Measurements from ENCODE around the gene NDUFA12.

Gene NDUFA12

DNA sequence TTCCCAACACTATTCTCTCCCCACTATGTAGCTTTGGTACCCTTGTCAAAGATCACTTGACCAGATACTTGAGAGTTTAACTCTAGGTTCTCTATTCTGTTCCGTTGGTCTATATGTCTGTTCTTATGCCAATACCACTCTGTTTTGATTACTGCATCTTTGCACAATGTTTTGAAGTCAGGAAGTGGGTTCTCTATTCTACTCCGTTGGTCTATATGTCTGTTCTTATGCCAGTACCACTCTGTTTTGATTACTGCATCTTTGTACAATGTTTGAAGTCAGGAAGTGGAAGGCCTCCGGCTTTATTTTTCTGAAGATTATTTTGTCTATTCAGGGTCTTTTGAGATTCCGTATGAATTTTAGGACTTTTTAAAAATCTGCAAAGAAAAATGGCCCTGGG is 2.7 kb upstream of the NDUFA12 start:
- Histone ChIP-seq H3K9me3 (ENCODE audit: control insufficient read depth, insufficient read depth, low read depth, low read length) (no peaks in the 10 kb centered on the region), H3K4me1 (ENCODE audit: control insufficient read depth, insufficient read depth, low read length) (no peaks in the 10 kb centered on the region; the same call in 1 of the 2 replicates), H3K4me3 (ENCODE audit: low read depth, low read length) (no peak overlapping the region), H3K27ac (ENCODE audit: extremely low read depth, low read depth, low read length) (no peak overlapping the region), H3K36me3 (ENCODE audit: control insufficient read depth in 2 of 2, insufficient read depth in 1 of 2, low read length in 2 of 2) (peaks cover 6% of the 10 kb centered on the region in 2 experiments; a peak in 2 of 3 replicates)
- POLR2A ChIA-PET, result no interaction called here
- CTCF ChIA-PET, result no interaction called here
- no peak for TF ChIP-seq ZNF274 (IDR thresholded peaks at IDR 0.05; ENCODE audit: low read length)
- TF ChIP-seq ZNF274 (tag by site-specific recombination; IDR thresholded peaks at IDR 0.05; ENCODE audit: borderline replicate concordance), result no peak
- TF ChIP-seq TRIM28 (IDR thresholded peaks at IDR 0.05; ENCODE audit: borderline replicate concordance, low read length), result no peak
- TF ChIP-seq ZNF2 (tag by site-specific recombination; IDR thresholded peaks at IDR 0.05), result no peak
- no peak for TF ChIP-seq GLI2 (tag by site-specific recombination; IDR thresholded peaks at IDR 0.05; ENCODE audit: borderline replicate concordance, low read depth)
- TF ChIP-seq ZNF549 (tag by site-specific recombination; IDR thresholded peaks at IDR 0.05), result no peak
- no peak for TF ChIP-seq ZNF10 (tag by site-specific recombination; IDR thresholded peaks at IDR 0.05)
- no peak for TF ChIP-seq ZNF701 (tag by site-specific recombination; IDR thresholded peaks at IDR 0.05)
- no peak for TF ChIP-seq ZFP41 (tag by site-specific recombination; IDR thresholded peaks at IDR 0.05; ENCODE audit: borderline replicate concordance)
- no peak for TF ChIP-seq ZNF560 (tag by site-specific recombination; IDR thresholded peaks at IDR 0.05; ENCODE audit: borderline replicate concordance)
- TF ChIP-seq ZNF138 (tag by site-specific recombination; IDR thresholded peaks at IDR 0.05; ENCODE audit: borderline replicate concordance), result no peak
- TF ChIP-seq EGR2 (tag by site-specific recombination; IDR thresholded peaks at IDR 0.05; ENCODE audit: low read depth), result no peak
- TF ChIP-seq ZNF146 (tag by site-specific recombination; IDR thresholded peaks at IDR 0.05), result no peak
- no peak for TF ChIP-seq ZNF830 (tag by site-specific recombination; IDR thresholded peaks at IDR 0.05; ENCODE audit: low read depth)
- no peak for TF ChIP-seq KLF16 (tag by site-specific recombination; IDR thresholded peaks at IDR 0.05)
- TF ChIP-seq, protein P1, sequence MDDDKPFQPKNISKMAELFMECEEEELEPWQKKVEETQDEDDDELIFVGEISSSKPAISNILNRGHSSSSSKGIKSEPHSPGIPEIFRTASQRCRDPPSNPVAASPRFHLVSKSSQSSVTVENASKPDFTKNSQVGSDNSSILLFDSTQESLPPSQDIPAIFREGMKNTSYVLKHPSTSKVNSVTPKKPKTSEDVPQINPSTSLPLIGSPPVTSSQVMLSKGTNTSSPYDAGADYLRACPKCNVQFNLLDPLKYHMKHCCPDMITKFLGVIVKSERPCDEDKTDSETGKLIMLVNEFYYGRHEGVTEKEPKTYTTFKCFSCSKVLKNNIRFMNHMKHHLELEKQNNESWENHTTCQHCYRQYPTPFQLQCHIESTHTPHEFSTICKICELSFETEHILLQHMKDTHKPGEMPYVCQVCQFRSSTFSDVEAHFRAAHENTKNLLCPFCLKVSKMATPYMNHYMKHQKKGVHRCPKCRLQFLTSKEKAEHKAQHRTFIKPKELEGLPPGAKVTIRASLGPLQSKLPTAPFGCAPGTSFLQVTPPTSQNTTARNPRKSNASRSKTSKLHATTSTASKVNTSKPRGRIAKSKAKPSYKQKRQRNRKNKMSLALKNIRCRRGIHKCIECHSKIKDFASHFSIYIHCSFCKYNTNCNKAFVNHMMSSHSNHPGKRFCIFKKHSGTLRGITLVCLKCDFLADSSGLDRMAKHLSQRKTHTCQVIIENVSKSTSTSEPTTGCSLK (tag by site-specific recombination; IDR thresholded peaks at IDR 0.05), result no peak
- no peak for TF ChIP-seq ZNF266 (tag by site-specific recombination; IDR thresholded peaks at IDR 0.05; ENCODE audit: low read depth)
- TF ChIP-seq, protein P2, sequence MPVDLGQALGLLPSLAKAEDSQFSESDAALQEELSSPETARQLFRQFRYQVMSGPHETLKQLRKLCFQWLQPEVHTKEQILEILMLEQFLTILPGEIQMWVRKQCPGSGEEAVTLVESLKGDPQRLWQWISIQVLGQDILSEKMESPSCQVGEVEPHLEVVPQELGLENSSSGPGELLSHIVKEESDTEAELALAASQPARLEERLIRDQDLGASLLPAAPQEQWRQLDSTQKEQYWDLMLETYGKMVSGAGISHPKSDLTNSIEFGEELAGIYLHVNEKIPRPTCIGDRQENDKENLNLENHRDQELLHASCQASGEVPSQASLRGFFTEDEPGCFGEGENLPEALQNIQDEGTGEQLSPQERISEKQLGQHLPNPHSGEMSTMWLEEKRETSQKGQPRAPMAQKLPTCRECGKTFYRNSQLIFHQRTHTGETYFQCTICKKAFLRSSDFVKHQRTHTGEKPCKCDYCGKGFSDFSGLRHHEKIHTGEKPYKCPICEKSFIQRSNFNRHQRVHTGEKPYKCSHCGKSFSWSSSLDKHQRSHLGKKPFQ (tag by site-specific recombination; IDR thresholded peaks at IDR 0.05), result no peak
- no peak for TF ChIP-seq BCL11B (tag by site-specific recombination; IDR thresholded peaks at IDR 0.05; ENCODE audit: low read depth)
- TF ChIP-seq, protein P3, sequence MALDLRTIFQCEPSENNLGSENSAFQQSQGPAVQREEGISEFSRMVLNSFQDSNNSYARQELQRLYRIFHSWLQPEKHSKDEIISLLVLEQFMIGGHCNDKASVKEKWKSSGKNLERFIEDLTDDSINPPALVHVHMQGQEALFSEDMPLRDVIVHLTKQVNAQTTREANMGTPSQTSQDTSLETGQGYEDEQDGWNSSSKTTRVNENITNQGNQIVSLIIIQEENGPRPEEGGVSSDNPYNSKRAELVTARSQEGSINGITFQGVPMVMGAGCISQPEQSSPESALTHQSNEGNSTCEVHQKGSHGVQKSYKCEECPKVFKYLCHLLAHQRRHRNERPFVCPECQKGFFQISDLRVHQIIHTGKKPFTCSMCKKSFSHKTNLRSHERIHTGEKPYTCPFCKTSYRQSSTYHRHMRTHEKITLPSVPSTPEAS (tag by site-specific recombination; IDR thresholded peaks at IDR 0.05), result no peak
- TF ChIP-seq ZNF555 (tag by site-specific recombination; conservative IDR thresholded peaks at IDR 0.05), result no peak

DNA sequence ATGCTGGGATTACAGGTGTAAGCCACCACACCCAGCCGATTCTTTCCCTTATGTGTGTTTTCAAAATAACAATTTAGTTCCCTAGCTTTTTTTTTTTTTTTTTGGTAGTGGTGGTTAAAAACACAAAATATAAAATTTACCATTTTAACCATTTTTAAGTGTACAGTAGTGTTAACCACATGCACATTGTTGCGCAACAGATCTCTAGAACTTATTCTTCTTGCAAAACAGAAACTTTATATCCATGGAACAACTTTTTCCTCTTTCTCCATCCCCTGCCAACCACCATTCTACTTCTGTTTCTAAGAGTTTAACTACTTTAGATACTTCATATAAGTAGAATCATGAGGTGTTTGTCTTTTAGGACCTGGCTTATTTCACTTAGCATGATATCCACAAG is 1.1 kb upstream of the NDUFA12 start:
- Histone ChIP-seq H3K27ac (ENCODE audit: extremely low read depth, low read depth, low read length) (no peak overlapping the region), H3K9me3 (ENCODE audit: control insufficient read depth, insufficient read depth, low read depth, low read length) (no peaks in the 10 kb centered on the region), H3K4me3 (ENCODE audit: low read depth, low read length) (no peak overlapping the region), H3K4me1 (ENCODE audit: control insufficient read depth, insufficient read depth, low read length) (no peaks in the 10 kb centered on the region; the same call in 1 of the 2 replicates), H3K36me3 (ENCODE audit: control insufficient read depth in 2 of 2, insufficient read depth in 1 of 2, low read length in 2 of 2) (peaks cover 13 to 22% of the 10 kb centered on the region in 2 experiments; a peak in 2 of 3 replicates)
- POLR2A ChIA-PET, result interaction anchor here (0.6 to 1.5 kb wide), 2 partner anchors 23 to 200 kb away, joined by 3 to 10 read pairs; no protein-coding TSS in a partner anchor
- CTCF ChIA-PET, result interaction anchor here (0.7 kb wide), 1 partner anchor 343 kb away, joined by 3 read pairs; no protein-coding TSS in a partner anchor
- TF ChIP-seq ZFP69B (tag by site-specific recombination; IDR thresholded peaks at IDR 0.05) (no peak), ZNF214 (tag by site-specific recombination; IDR thresholded peaks at IDR 0.05; ENCODE audit: borderline replicate concordance) (no peak), ZNF426 (tag by site-specific recombination; IDR thresholded peaks at IDR 0.05) (no peak), ZSCAN30 (tag by site-specific recombination; IDR thresholded peaks at IDR 0.05) (no peak), ZNF585B (tag by site-specific recombination; IDR thresholded peaks at IDR 0.05) (no peak)
- TF ChIP-seq, protein P4, sequence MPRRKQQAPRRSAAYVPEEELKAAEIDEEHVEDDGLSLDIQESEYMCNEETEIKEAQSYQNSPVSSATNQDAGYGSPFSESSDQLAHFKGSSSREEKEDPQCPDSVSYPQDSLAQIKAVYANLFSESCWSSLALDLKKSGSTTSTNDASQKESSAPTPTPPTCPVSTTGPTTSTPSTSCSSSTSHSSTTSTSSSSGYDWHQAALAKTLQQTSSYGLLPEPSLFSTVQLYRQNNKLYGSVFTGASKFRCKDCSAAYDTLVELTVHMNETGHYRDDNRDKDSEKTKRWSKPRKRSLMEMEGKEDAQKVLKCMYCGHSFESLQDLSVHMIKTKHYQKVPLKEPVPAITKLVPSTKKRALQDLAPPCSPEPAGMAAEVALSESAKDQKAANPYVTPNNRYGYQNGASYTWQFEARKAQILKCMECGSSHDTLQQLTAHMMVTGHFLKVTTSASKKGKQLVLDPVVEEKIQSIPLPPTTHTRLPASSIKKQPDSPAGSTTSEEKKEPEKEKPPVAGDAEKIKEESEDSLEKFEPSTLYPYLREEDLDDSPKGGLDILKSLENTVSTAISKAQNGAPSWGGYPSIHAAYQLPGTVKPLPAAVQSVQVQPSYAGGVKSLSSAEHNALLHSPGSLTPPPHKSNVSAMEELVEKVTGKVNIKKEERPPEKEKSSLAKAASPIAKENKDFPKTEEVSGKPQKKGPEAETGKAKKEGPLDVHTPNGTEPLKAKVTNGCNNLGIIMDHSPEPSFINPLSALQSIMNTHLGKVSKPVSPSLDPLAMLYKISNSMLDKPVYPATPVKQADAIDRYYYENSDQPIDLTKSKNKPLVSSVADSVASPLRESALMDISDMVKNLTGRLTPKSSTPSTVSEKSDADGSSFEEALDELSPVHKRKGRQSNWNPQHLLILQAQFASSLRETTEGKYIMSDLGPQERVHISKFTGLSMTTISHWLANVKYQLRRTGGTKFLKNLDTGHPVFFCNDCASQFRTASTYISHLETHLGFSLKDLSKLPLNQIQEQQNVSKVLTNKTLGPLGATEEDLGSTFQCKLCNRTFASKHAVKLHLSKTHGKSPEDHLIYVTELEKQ (tag by site-specific recombination; IDR thresholded peaks at IDR 0.05; ENCODE audit: borderline replicate concordance), result no peak
- TF ChIP-seq, protein P5, sequence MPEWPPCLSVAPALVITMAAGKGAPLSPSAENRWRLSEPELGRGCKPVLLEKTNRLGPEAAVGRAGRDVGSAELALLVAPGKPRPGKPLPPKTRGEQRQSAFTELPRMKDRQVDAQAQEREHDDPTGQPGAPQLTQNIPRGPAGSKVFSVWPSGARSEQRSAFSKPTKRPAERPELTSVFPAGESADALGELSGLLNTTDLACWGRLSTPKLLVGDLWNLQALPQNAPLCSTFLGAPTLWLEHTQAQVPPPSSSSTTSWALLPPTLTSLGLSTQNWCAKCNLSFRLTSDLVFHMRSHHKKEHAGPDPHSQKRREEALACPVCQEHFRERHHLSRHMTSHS (tag by site-specific recombination; IDR thresholded peaks at IDR 0.05), result no peak
